ENCODE results near the gene TMEM143. TPM values are rescaled to one million over a fixed set of nuclear protein-coding genes. Genes with fewer than 3 reads are reported as not detected.

Gene TMEM143
- total and polyA plus RNA-seq, 4 donors, result 3.2 to 10.2 (median 6.7) TPM

GRCh38 chr19:48359123-48359522, 4.6 kb downstream of the TMEM143 start:
- peaks cover 0 to 6% (median 3%) of the 10 kb centered on the region in 4 donors for H3K4me1 ChIP-seq (ENCODE audit: control insufficient read depth in 4 of 4, insufficient read depth in 4 of 4, low read length in 3 of 4)
- no peak for DNase-seq (ENCODE audit: low spot score)
- no peak overlapping the region for H3K27ac ChIP-seq (ENCODE audit: low read depth in 1 of 2, low read length in 2 of 2)
- no peaks in the 10 kb centered on the region for H3K9me3 ChIP-seq (ENCODE audit: control insufficient read depth in 4 of 4, low read length in 3 of 4)
- TF ChIP-seq RAD21 (IDR thresholded peaks at IDR 0.05), result no peak
- no peak for TF ChIP-seq HNF4G (IDR thresholded peaks at IDR 0.05)
- no peak for TF ChIP-seq EGR1 (IDR thresholded peaks at IDR 0.05; ENCODE audit: low read depth in 2 of 2)
- no peak for TF ChIP-seq GABPA (IDR thresholded peaks at IDR 0.05 in 1 of 2, conservative IDR thresholded peaks at IDR 0.05 in 1 of 2)
- peaks cover 0 to 6% (median 2%) of the 10 kb centered on the region in 4 donors for H3K36me3 ChIP-seq (ENCODE audit: control insufficient read depth in 4 of 4, insufficient read depth in 3 of 4, low read depth in 1 of 4, low read length in 3 of 4)
- H3K27me3 ChIP-seq (ENCODE audit: control insufficient read depth in 4 of 4, insufficient read depth in 4 of 4, low read length in 3 of 4), result no peaks in the 10 kb centered on the region
- H3K9ac ChIP-seq (ENCODE audit: low read depth in 1 of 2, low read length in 2 of 2), result no peak overlapping the region
- H3K4me3 ChIP-seq (ENCODE audit: low read depth in 1 of 3, low read length in 3 of 3), result no peak overlapping the region
- over 99% methylated on average over 5 of the region's 5 CpGs for WGBS

- Histone ChIP-seq H3K27me3 (ENCODE audit: control insufficient read depth in 4 of 4, insufficient read depth in 4 of 4, low read length in 3 of 4) (no peaks in the 10 kb centered on the region), H3K4me3 (ENCODE audit: low read depth in 1 of 3, low read length in 3 of 3) (no peak overlapping the region), H3K4me1 (ENCODE audit: control insufficient read depth in 4 of 4, insufficient read depth in 4 of 4, low read length in 3 of 4) (no peaks in the 10 kb centered on the region), H3K9ac (ENCODE audit: low read depth in 1 of 2, low read length in 2 of 2) (no peak overlapping the region), H3K9me3 (ENCODE audit: control insufficient read depth in 4 of 4, low read length in 3 of 4) (no peaks in the 10 kb centered on the region), H3K27ac (ENCODE audit: low read depth in 1 of 2, low read length in 2 of 2) (no peak overlapping the region), H3K36me3 (ENCODE audit: control insufficient read depth in 4 of 4, insufficient read depth in 3 of 4, low read depth in 1 of 4, low read length in 3 of 4) (peaks cover 0 to 6% (median 1%) of the 10 kb centered on the region in 4 donors)
- TF ChIP-seq FOXA2 (IDR thresholded peaks at IDR 0.05) (no peak), HNF4G (IDR thresholded peaks at IDR 0.05) (no peak), ZBTB33 (IDR thresholded peaks at IDR 0.05) (no peak), MAX (IDR thresholded peaks at IDR 0.05) (no peak), TAF1 (conservative IDR thresholded peaks at IDR 0.05) (no peak), YY1 (IDR thresholded peaks at IDR 0.05) (no peak), RXRA (IDR thresholded peaks at IDR 0.05) (no peak), ATF3 (IDR thresholded peaks at IDR 0.05) (no peak), NR2F2 (IDR thresholded peaks at IDR 0.05) (no peak), CTCF (IDR thresholded peaks at IDR 0.05; ENCODE audit: low read depth, low read length, missing input control) (no peak), GABPA (IDR thresholded peaks at IDR 0.05 in 1 of 2, conservative IDR thresholded peaks at IDR 0.05 in 1 of 2) (no peak), HNF4A (conservative IDR thresholded peaks at IDR 0.05) (no peak), RAD21 (IDR thresholded peaks at IDR 0.05) (no peak), EGR1 (IDR thresholded peaks at IDR 0.05; ENCODE audit: low read depth in 2 of 2) (no peak), SP1 (IDR thresholded peaks at IDR 0.05) (no peak), JUND (IDR thresholded peaks at IDR 0.05) (no peak), FOXA1 (IDR thresholded peaks at IDR 0.05) (no peak), REST (IDR thresholded peaks at IDR 0.05) (no peak)
- DNase-seq (ENCODE audit: low spot score), result no peak
- WGBS, result 95% methylated on average over 12 of the region's 12 CpGs
Measured at GRCh38 chr19:48355365-48355954, 8.3 kb downstream of the TMEM143 start.
